Measurements from ENCODE around the gene FOXO3. TPM values are rescaled to one million over a fixed set of nuclear protein-coding genes. Genes with fewer than 3 reads are reported as not detected.

The FOXO3 gene
- total and polyA plus RNA-seq, 7 donors, result 13.8 to 84.7 (median 66.4) TPM

DNA sequence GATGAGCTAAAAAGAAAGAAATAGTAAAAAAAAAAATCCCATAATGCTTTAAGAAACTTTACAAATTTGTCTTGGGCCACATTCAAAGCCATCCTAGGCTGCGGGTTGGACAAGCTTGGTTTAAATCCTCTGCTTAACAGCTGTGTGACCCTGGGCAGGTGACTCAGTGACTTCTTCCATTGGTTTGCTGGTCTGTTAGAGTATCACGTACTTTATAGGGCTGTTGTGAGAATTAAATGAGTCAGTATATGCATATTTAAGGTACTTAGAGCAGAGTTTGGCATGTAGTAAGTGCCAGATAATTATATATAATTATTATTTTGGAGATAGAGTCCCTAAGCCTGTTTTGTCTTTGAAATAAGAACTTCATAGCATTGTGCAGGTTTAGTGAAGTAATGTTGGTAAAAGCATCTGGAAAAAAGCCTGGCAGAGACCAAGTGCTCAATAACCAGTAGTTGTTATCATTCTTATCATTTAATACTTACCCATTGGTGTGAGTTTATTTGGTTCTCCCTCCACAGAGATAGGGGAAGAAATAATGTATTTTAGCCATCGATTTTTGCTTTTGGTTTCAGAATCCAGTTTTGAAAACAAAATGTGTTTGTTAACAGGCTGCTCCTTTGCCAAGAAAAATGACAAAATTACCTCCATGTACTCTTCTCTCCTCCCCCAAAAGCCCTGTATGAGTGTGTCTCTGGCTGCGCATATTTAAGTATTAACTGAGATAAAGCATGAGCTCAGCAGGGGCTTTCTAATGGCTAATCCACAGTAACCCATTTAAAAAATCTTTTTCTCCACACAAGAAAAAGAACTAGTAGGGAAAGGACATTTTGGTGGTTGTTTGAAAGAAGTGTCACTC is 67.2 kb downstream of the FOXO3 start:
- Histone ChIP-seq H3K27me3 (no peaks in the 10 kb centered on the region), H3K27ac (no peak overlapping the region), H3K36me3 (no peaks in the 10 kb centered on the region), H3K4me1 (peaks cover 0 to 93% (median 83%) of the 10 kb centered on the region in 4 donors), H3K4me3 (no peak overlapping the region), H3K9me3 (no peaks in the 10 kb centered on the region)
- TF ChIP-seq EP300 (IDR thresholded peaks at IDR 0.05) (no peak), POLR2AphosphoS5 (IDR thresholded peaks at IDR 0.05) (no peak), POLR2A (IDR thresholded peaks at IDR 0.05) (no peak)
- TF ChIP-seq, protein P1, sequence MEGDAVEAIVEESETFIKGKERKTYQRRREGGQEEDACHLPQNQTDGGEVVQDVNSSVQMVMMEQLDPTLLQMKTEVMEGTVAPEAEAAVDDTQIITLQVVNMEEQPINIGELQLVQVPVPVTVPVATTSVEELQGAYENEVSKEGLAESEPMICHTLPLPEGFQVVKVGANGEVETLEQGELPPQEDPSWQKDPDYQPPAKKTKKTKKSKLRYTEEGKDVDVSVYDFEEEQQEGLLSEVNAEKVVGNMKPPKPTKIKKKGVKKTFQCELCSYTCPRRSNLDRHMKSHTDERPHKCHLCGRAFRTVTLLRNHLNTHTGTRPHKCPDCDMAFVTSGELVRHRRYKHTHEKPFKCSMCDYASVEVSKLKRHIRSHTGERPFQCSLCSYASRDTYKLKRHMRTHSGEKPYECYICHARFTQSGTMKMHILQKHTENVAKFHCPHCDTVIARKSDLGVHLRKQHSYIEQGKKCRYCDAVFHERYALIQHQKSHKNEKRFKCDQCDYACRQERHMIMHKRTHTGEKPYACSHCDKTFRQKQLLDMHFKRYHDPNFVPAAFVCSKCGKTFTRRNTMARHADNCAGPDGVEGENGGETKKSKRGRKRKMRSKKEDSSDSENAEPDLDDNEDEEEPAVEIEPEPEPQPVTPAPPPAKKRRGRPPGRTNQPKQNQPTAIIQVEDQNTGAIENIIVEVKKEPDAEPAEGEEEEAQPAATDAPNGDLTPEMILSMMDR (IDR thresholded peaks at IDR 0.05), result no peak
- no peak for DNase-seq
- WGBS, 2 donors, result 72 to 81% methylated on average over 4 of the region's 4 CpGs
- intact Hi-C loops (cut with DNase I), result no loop called here

DNA sequence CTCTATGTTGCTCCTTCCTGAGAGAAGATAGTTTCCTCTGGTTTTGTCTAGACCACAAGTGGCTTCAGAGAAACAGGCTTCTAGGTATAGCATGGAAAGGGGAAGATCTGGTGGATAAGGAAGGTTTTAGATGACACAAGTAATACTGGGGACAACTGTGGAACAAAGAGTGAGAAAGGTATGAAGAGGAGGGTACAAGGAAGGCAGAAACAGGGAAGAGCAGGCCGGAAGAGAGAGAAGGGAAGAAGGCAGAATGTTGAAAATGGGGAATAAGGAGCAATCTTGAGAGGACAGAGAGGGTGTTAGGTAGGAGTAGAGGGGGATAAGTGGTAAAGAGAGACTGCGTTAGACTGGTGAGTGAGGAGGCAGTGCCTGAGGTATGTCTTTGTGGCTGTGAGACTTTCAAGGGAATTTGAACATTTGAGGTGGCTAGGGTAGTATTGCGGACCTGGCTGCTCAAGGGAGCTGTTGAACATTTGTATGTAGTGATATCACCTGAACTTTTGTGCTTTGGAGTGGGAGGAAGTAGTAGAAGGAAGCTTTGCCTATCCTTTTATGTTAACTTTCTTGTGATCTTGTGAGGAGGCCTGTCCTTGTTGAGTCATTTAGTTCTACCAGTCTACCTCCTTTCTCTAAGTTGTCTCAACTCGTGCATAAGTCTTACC is 69.5 kb downstream of the FOXO3 start:
- Histone ChIP-seq H3K4me3 (no peak overlapping the region), H3K9me3 (no peaks in the 10 kb centered on the region), H3K36me3 (no peaks in the 10 kb centered on the region), H3K27me3 (no peaks in the 10 kb centered on the region), H3K27ac (no peak overlapping the region), H3K4me1 (peaks cover 0 to 86% (median 76%) of the 10 kb centered on the region in 4 donors)
- no peak for DNase-seq
- no peak for TF ChIP-seq POLR2AphosphoS5 (IDR thresholded peaks at IDR 0.05)
- TF ChIP-seq, protein P1 (IDR thresholded peaks at IDR 0.05), result peak in 1 of 4 experiments; percentile 7
- WGBS, 2 donors, result 81 to 87% methylated on average over 4 of the region's 4 CpGs
- intact Hi-C loops (cut with DNase I), result no loop called here

DNA sequence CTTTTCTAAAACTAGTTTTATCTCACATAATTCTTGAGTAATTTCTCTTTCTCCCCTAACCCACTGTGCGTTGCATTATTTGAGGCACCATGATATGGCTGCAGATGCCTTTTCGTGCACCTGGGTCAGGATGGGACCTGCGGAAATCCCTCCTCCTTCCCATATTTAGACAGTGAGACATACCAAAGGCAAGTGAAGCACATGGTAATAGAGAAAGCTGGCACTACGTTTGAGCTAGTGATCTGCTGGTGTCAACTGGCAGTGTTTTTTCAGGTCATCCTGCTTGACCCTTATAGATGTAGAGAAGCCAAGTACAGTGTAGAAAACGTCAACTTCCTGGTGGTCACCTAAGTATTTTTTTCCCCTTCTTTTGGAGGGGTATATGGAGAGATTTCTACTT is 71.7 kb downstream of the FOXO3 start:
- no peak for DNase-seq
- H3K36me3 ChIP-seq, result no peaks in the 10 kb centered on the region
- peaks cover 0 to 90% (median 83%) of the 10 kb centered on the region in 4 donors for H3K4me1 ChIP-seq
- no peak overlapping the region for H3K27ac ChIP-seq
- no peaks in the 10 kb centered on the region for H3K27me3 ChIP-seq
- intact Hi-C loops (cut with DNase I), result no loop called here
- no peaks in the 10 kb centered on the region for H3K9me3 ChIP-seq
- 82 to 85% methylated on average over 5 of the region's 5 CpGs for WGBS, 2 donors
- H3K4me3 ChIP-seq, result no peak overlapping the region
- TF ChIP-seq POLR2A (IDR thresholded peaks at IDR 0.05), result no peak

DNA sequence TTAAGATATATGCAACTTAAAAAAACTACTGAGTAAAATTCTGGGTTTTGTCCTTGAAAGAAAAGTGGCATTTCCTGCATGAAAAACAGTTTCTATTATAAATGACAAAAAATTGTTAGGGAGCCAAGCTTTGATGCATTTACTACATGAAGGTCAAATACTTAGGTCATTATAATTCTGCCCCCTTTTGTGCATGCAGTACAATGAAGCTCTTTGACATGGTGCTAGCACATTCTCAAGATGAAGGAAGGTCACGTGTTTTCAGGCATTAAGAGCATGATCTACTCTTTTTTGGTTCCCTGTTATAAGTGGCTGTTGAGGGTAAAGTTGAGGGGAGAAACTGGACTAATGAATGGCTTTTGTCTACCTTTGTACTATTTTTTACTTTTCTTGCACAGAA is 72.7 kb downstream of the FOXO3 start:
- H3K9me3 ChIP-seq, result no peaks in the 10 kb centered on the region
- TF ChIP-seq POLR2A (IDR thresholded peaks at IDR 0.05) (no peak), EP300 (IDR thresholded peaks at IDR 0.05) (no peak), POLR2AphosphoS5 (IDR thresholded peaks at IDR 0.05) (no peak)
- TF ChIP-seq, protein P1 (IDR thresholded peaks at IDR 0.05), result no peak
- no peak overlapping the region for H3K4me3 ChIP-seq
- no peaks in the 10 kb centered on the region for H3K27me3 ChIP-seq
- intact Hi-C loops (cut with DNase I), result no loop called here
- peaks cover 0 to 83% (median 79%) of the 10 kb centered on the region in 4 donors for H3K4me1 ChIP-seq
- WGBS, 2 donors, result 85 to 90% methylated on average over 1 of the region's 1 CpG
- no peak for DNase-seq
- H3K36me3 ChIP-seq, result no peaks in the 10 kb centered on the region
- no peak overlapping the region for H3K27ac ChIP-seq

DNA sequence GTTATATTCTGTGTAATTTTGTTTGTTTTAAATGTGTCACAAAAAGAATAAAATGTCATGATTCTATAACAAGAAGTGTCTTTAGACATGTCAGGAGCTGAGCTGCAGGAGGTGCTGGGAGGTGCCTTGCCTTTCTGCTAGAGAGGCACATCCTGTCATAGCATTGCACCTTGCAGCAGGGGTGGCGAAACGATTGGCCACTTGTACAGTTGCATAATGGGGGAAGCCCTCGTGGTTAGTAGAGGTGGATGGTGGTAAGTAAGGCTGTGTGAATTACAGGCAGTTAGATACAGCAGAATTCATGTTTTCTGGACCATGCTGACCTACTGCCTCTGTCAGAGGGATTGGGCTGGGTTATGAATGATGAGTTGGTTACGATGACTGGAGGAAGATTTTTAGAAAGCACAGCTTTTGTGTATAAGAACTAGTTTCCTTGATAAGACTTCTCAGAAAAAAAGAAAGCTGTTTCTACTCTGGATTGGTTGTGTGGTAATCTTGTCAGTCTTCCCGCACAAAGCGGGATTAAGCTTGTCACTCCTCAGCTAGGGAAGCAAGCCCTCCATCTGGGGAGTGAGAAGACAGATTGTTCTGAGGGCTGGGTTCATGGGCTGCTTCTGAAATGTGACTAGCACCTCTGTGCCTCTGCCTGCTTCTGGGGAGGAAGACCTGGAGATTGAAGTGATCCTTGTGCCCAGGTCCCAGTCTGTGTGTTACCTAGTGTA is 74.9 kb downstream of the FOXO3 start:
- H3K27me3 ChIP-seq, result no peaks in the 10 kb centered on the region
- H3K4me1 ChIP-seq, result peaks cover 0 to 69% (median 61%) of the 10 kb centered on the region in 4 donors
- H3K4me3 ChIP-seq, result no peak overlapping the region
- TF ChIP-seq POLR2AphosphoS5 (IDR thresholded peaks at IDR 0.05), result no peak
- TF ChIP-seq, protein P1 (IDR thresholded peaks at IDR 0.05), result no peak
- no peak for TF ChIP-seq EP300 (IDR thresholded peaks at IDR 0.05)
- no peak for TF ChIP-seq POLR2A (IDR thresholded peaks at IDR 0.05)
- DNase-seq, result no peak
- H3K27ac ChIP-seq, result no peak overlapping the region
- intact Hi-C loops (cut with DNase I), result no loop called here
- no peaks in the 10 kb centered on the region for H3K9me3 ChIP-seq
- H3K36me3 ChIP-seq, result no peaks in the 10 kb centered on the region
- 57 to 82% methylated on average over 6 of the region's 6 CpGs for WGBS, 2 donors
